Duodenal mucosa (tissue), 2 donors: ENCODE data around the gene RMDN3.

Experiments used
- H3K27ac ChIP-seq: one replicate; pipeline ENCODE4 v1.7.0; 2013; ENCODE audit warnings: low read depth, low read length
- H3K27me3 ChIP-seq, 2 donors: one replicate each; pipeline ENCODE4 v1.7.0; 2013; ENCODE audit warnings: low read length in 2 of 2, control low read depth in 1 of 2; ENCODE audit not compliant: insufficient read depth in 2 of 2, control insufficient read depth in 1 of 2
- H3K36me3 ChIP-seq, 2 donors: one replicate each; pipeline ENCODE4 v1.7.0; 2013; ENCODE audit warnings: low read length in 2 of 2, control low read depth in 1 of 2; ENCODE audit not compliant: insufficient read depth in 2 of 2, control insufficient read depth in 1 of 2
- H3K4me1 ChIP-seq, 2 donors: one replicate each; pipeline ENCODE4 v1.7.0; 2013; ENCODE audit warnings: low read length in 2 of 2, control low read depth in 1 of 2; ENCODE audit not compliant: insufficient read depth in 2 of 2, control insufficient read depth in 1 of 2
- H3K4me3 ChIP-seq, 2 donors: one replicate each; pipeline ENCODE4 v1.7.0; 2013; ENCODE audit warnings: low read length in 2 of 2, low read depth in 1 of 2
- H3K9ac ChIP-seq, 2 donors: one replicate each; pipeline ENCODE4 v1.7.0; 2013; ENCODE audit warnings: low read length in 2 of 2, low read depth in 1 of 2
- H3K9me3 ChIP-seq, 2 donors: one replicate each; pipeline ENCODE4 v1.7.0; 2013; ENCODE audit warnings: low read length in 2 of 2, control low read depth in 1 of 2; ENCODE audit not compliant: control insufficient read depth in 1 of 2

The RMDN3 gene, protein sequence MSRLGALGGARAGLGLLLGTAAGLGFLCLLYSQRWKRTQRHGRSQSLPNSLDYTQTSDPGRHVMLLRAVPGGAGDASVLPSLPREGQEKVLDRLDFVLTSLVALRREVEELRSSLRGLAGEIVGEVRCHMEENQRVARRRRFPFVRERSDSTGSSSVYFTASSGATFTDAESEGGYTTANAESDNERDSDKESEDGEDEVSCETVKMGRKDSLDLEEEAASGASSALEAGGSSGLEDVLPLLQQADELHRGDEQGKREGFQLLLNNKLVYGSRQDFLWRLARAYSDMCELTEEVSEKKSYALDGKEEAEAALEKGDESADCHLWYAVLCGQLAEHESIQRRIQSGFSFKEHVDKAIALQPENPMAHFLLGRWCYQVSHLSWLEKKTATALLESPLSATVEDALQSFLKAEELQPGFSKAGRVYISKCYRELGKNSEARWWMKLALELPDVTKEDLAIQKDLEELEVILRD

DNA sequence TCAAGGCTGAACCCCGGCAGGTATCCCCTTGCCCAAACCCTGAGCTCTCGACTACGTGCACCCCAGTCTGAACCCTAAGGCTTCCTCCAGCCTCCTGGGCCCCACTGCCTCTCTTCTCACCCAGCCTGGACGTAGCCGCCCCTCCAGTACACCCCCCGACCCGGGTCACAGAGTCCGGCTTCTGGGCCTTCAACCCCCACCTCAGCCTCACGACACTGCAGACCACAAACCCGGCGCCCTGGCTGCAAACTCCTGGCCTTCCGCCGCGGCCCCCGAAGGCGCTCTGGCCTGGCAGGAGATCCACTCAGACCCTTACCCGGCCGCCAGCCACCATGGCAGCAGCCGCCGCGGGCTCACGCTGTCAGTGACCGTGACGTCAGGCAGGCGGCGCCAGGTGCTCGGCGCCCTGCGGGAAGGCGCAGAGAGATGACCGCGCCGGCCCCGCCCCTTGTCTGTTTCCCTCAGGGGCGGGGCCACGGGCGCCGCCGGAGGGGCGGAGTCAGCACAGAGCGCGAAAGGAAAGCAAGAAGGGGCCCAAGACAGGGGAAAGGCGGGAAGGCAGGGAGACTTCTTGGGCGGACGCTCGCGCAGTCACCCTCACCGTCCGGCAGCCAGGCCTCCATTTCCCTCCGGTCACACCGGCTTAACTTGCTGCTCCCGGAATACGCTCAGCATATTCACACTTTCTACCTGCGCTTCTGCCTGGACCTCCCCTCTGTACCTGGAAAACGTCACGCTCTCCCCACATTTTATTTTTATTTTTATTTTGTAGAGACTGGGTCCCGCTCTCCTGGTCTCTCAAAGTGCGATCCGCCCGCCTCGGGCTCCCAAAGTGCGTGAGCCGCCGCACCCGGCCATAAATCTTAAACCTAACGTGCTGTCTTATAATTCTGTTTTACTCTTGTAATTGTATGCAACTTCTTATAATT is at the start of gene RMDN3:
RMDN3 (minus strand) TSS at position 372 of the 929 bp plus-strand sequence. CDS start 471 bp downstream, outside the sequence.
- no peaks in the 10 kb centered on the region for H3K9me3 ChIP-seq

DNA sequence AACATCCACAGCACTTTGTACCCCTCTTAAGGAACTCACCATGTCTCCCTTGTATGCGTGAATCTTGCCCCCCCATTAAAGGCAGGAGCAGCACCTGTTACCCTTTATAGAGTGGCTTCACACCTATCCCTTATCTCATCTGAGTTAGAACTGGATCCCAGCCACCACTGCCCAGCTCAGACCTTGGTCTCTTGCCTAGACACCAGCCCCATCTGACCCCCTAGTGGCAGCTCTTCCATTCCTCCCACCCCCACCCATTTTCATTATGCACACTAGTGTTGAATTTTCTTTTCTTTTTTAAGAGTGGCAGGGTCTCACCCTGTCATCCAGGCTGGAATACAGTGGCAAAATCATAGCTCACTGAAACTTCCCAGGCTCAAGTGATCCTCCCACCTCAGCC is 48.6 kb upstream of the RMDN3 start:
- no peak overlapping the region for H3K27ac ChIP-seq
- no peaks in the 10 kb centered on the region for H3K27me3 ChIP-seq
- H3K36me3 ChIP-seq: no peaks in the 10 kb centered on the region
- H3K4me1 ChIP-seq: peaks cover 22 to 25% of the 10 kb centered on the region in 2 donors
- H3K4me3 ChIP-seq: no peak overlapping the region
- H3K9ac ChIP-seq: no peak overlapping the region
- H3K9me3 ChIP-seq: no peaks in the 10 kb centered on the region

More for the DNA sequence above, at the start of gene RMDN3:
- peaks cover 28 to 35% of the 10 kb centered on the region in 2 donors for H3K4me1 ChIP-seq
- peak within 1 kb of the TSS; percentile 61 for H3K27ac ChIP-seq
- H3K27me3 ChIP-seq: peaks cover 0 to 1% of the 10 kb centered on the region in 2 donors
- H3K4me3 ChIP-seq: peak within 1 kb of the TSS; percentile 78 to 95
- H3K9ac ChIP-seq: peak within 1 kb of the TSS; percentile 81 to 92
- H3K36me3 ChIP-seq: peaks cover 5 to 17% of the 10 kb centered on the region in 2 donors

DNA sequence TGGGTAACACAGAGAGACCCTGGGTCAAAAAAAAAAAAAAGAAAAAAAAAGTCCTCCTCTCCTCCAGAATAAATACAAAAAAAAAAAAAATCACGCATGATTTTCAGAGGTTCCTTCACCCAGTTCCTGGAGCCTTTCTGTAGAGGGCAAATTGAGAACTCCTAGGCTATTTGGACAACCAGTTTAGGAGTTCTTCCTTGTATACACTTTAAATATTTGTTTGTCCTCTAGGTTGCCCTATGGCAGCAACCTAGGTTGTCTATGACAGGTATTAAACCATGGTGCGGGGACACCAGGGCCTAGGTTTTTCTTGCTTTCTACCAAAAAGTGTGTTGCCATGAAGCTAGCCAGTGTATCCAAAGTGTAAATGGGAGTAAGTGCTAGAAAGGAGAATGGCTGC is 48.0 kb upstream of the RMDN3 start:
- Histone ChIP-seq H3K9ac (no peak overlapping the region), H3K4me1 (peaks cover 20 to 24% of the 10 kb centered on the region in 2 donors), H3K36me3 (peaks cover 0 to 5% of the 10 kb centered on the region in 2 donors), H3K9me3 (no peaks in the 10 kb centered on the region), H3K27ac (no peak overlapping the region), H3K4me3 (no peak overlapping the region), H3K27me3 (no peaks in the 10 kb centered on the region)

DNA sequence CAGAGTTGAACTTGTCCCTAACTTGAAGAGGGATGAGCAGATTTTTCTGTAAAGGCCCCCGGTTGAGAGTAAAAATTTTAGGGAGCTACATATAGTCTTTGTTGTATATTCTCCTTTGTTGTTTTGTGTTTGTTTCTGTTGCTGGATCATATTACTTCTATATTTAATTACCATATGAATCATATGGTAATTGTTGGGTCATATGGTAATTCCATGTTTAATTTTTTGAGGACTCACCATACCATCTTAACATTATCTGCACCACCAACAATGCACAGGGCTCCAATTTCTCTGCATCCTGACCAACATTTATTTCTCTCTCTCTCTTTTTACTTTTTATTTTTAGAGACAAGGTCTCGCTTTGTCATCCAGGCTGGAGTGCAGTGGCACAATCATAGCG is 44.5 kb upstream of the RMDN3 start:
- H3K27me3 ChIP-seq: no peaks in the 10 kb centered on the region
- H3K4me1 ChIP-seq: peaks cover 12 to 30% of the 10 kb centered on the region in 2 donors
- no peak overlapping the region for H3K27ac ChIP-seq
- peaks cover 0 to 5% of the 10 kb centered on the region in 2 donors for H3K36me3 ChIP-seq
- no peaks in the 10 kb centered on the region for H3K9me3 ChIP-seq
- H3K9ac ChIP-seq: no peak overlapping the region
- no peak overlapping the region for H3K4me3 ChIP-seq

DNA sequence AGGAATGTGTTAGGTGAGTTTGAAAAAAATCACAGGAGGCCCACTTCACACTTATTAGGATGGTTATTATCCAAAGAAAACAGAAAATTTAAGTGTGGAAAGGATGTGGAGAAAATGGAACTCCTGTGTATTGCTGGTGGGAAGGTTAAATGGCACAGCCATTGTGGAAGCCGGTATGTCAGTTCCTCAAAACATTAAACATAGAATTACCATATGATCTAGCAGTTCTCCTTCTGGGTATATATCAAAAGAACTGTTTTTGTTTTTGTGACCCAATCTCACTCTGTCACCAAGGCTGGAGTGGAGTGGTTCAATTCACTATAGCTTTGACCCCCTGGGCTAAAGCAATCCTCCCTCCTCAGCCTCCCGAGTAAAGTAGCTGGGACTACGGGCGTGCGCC is 41.5 kb upstream of the RMDN3 start:
- no peaks in the 10 kb centered on the region for H3K27me3 ChIP-seq
- peaks cover 12 to 32% of the 10 kb centered on the region in 2 donors for H3K4me1 ChIP-seq
- H3K9ac ChIP-seq: no peak overlapping the region
- H3K27ac ChIP-seq: no peak overlapping the region
- peaks cover 0 to 7% of the 10 kb centered on the region in 2 donors for H3K36me3 ChIP-seq
- H3K9me3 ChIP-seq: no peaks in the 10 kb centered on the region
- H3K4me3 ChIP-seq: no peak overlapping the region

DNA sequence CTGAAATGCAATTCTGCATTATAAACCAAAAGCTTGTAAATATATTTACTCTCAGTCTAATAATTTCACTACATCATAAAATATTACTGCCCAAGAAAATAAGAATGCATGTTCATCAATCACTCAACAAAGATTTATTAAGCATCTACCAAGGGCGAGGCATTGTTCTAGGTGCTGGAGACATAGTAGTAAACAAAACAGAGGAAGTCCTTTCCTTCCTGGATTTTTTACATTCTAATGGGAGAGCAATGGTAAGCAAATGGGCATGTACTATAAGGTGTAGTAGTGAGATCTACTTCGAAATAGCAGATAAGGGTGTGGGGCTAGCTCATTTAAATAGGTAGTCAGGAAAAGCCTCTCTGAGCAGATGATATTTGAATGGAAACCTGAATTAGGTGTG is 41.0 kb upstream of the RMDN3 start:
- H3K27me3 ChIP-seq: no peaks in the 10 kb centered on the region
- H3K27ac ChIP-seq: no peak overlapping the region
- no peak overlapping the region for H3K4me3 ChIP-seq
- no peak overlapping the region for H3K9ac ChIP-seq
- H3K36me3 ChIP-seq: peaks cover 0 to 7% of the 10 kb centered on the region in 2 donors
- no peaks in the 10 kb centered on the region for H3K9me3 ChIP-seq
- H3K4me1 ChIP-seq: peaks cover 12 to 32% of the 10 kb centered on the region in 2 donors

DNA sequence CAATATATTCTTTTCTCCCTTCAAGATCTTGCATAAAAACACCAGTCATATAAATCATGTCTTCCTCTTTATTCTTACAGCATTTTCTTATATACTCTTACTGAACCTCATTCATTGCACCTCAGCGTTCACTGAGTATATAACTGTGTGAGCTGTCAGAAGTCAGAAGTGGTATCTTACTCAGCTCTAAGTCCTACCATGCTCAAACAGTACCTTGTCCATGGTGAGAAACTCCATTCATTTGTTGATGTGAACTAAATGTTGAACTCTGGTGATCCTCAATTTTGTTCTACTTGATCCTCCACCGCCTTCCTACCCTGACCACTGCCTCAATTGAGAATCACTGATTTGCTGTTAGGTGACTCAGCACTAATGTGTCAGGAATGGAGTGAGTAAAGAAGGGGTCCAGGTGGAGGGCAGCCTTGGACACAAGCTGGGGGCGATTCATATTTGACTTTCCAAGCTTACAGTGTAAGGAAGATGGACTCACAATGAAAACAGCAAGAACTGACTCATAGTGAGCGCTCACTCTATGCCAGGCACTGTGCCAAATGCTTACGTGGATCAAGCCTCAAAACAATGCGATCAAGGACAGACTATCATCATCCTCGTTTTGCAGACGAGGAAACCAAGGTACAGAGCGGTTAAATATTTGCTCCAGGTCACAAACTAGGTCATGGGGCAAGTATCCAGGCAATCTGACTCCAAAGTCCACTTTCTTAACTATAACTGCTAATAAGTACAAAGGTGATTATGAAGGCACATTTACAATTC is 38.3 kb upstream of the RMDN3 start:
- Histone ChIP-seq H3K36me3 (peaks cover 0 to 9% of the 10 kb centered on the region in 2 donors), H3K27ac (peak overlapping the region; percentile 65), H3K9me3 (no peaks in the 10 kb centered on the region), H3K9ac (peak overlapping the region in 1 of 2 donors; percentile 47), H3K4me3 (peak overlapping the region in 1 of 2 donors; percentile 21), H3K4me1 (peaks cover 10 to 38% of the 10 kb centered on the region in 2 donors), H3K27me3 (no peaks in the 10 kb centered on the region)

DNA sequence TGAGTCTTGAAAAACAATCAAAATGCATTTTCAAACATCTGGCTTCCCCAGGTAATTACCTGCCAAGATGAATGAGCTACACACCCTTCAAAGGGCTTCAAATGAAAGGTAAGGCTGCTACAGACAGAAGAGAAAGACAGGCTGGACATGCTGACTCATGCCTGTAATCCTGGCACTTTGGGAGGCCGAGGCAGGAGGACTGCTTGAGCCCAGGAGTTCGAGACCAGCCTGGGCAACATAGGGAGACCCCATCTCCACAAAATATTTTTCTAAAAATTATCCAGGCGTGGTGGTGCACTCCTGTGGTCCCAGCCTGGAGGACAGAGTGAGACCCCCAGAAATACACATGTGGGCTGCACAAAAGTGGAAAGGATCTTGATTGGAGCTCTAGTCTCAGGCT is 37.3 kb upstream of the RMDN3 start:
- peaks cover 0 to 6% of the 10 kb centered on the region in 2 donors for H3K36me3 ChIP-seq
- no peaks in the 10 kb centered on the region for H3K9me3 ChIP-seq
- H3K9ac ChIP-seq: no peak overlapping the region
- H3K27ac ChIP-seq: no peak overlapping the region
- peaks cover 18 to 45% of the 10 kb centered on the region in 2 donors for H3K4me1 ChIP-seq
- H3K4me3 ChIP-seq: no peak overlapping the region
- H3K27me3 ChIP-seq: no peaks in the 10 kb centered on the region

DNA sequence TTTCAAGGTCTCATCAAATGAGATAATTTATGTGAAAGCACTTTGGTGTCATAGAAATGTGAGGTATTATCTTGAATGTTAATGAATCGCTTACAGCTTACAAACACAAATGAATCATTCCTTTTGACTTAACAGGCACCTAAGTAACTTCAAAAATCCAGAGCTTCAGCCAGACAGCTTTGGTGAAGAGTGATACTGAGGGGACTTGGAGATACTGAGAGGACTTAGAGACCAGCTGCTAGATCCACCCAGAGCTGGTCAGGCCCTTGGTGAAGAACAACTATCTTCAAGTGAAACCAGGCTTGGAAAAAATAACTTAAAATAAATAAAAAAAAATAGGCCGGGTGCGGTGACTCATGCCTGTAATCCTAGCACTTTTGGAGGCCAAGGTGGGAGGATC is 35.7 kb upstream of the RMDN3 start:
- Histone ChIP-seq H3K27ac (no peak overlapping the region), H3K9ac (no peak overlapping the region), H3K4me1 (peaks cover 32 to 53% of the 10 kb centered on the region in 2 donors)

More for the DNA sequence above, 35.7 kb upstream of the RMDN3 start:
- H3K36me3 ChIP-seq: peaks cover 0 to 6% of the 10 kb centered on the region in 2 donors
- H3K27me3 ChIP-seq: no peaks in the 10 kb centered on the region
- no peak overlapping the region for H3K4me3 ChIP-seq
- H3K9me3 ChIP-seq: no peaks in the 10 kb centered on the region
